PC-9 (cell line): ENCODE measurements around the gene PUM2. TPM values are rescaled to one million over a fixed set of nuclear protein-coding genes. Genes with fewer than 3 reads are reported as not detected.

Experiments
- BruUV-seq: library from RNA; stranded (reverse); fragments of 400-500 nt; replicated peaks from 2 replicates; lab custom pipeline; 2021; lab: Mats Ljungman, UMichigan
- CTCF ChIA-PET: fragments of 300-600 bp; sonication (Branson Sonifier 250); formaldehyde crosslinking; loops from one replicate; lab custom pipeline; 2022; ENCODE audit warnings: antibody characterized with exemption; lab: Charles Lee
- POLR2A ChIA-PET: fragments of 300-600 bp; sonication (Branson Sonifier 250); formaldehyde crosslinking; loops from one replicate; lab custom pipeline; 2022; ENCODE audit warnings: antibody characterized with exemption; ENCODE audit not compliant: unreplicated experiment; lab: Charles Lee
- DNase-seq, 2 experiments: peaks; one replicate each; pipeline versions ENCODE4 v3.0.0 to v3.0.0-alpha.2; 2015 to 2022; ENCODE audit warnings: mixed read lengths in 1 of 2
- H2AFZ ChIP-seq: fragments of 200-600 bp; sonication (generic); 2 replicates; pipeline ENCODE4 v1.8.1; 2017; ENCODE audit warnings: antibody characterized with exemption
- H3F3A ChIP-seq: fragments of 200-600 bp; sonication (generic); 2 replicates; pipeline ENCODE4 v1.8.1; 2017; ENCODE audit warnings: antibody characterized with exemption, mild to moderate bottlenecking, low read depth; ENCODE audit not compliant: insufficient read depth
- H3K27ac ChIP-seq: fragments of 200-600 bp; sonication (generic); 2 replicates; pipeline ENCODE4 v1.6.1; 2016; ENCODE audit warnings: mixed run types
- H3K27me3 ChIP-seq: fragments of 200-600 bp; sonication (generic); 2 replicates; pipeline ENCODE4 v1.6.1; 2016; ENCODE audit warnings: low read depth, mixed run types; ENCODE audit not compliant: insufficient read depth
- H3K36me3 ChIP-seq: fragments of 200-600 bp; sonication (generic); 2 replicates; pipeline ENCODE4 v1.6.1; 2016; ENCODE audit warnings: low read depth, mixed run types
- H3K4me1 ChIP-seq: fragments of 200-600 bp; sonication (generic); replicated peaks from 2 replicates; pipeline ENCODE4 v1.6.1; 2016; ENCODE audit warnings: mixed run types; ENCODE audit not compliant: insufficient read depth
- H3K4me2 ChIP-seq: fragments of 200-600 bp; sonication (generic); 2 replicates; pipeline ENCODE4 v1.6.1; 2017; ENCODE audit warnings: mixed run types
- H3K4me3 ChIP-seq: fragments of 200-600 bp; sonication (generic); 2 replicates; pipeline ENCODE4 v1.6.1; 2016; ENCODE audit warnings: mixed run types
- H3K79me2 ChIP-seq: fragments of 200-600 bp; sonication (generic); 2 replicates; pipeline ENCODE4 v1.6.1; 2017; ENCODE audit warnings: low read depth, mixed run types
- H3K9me2 ChIP-seq: fragments of 200-600 bp; sonication (generic); 2 replicates; pipeline ENCODE4 v1.8.1; 2017; ENCODE audit warnings: mild to moderate bottlenecking; ENCODE audit not compliant: insufficient read depth
- H3K9me3 ChIP-seq: fragments of 200-600 bp; sonication (generic); 2 replicates; pipeline ENCODE4 v1.8.1; 2016; ENCODE audit warnings: low read depth; ENCODE audit not compliant: insufficient read depth
- H4K20me1 ChIP-seq: fragments of 200-600 bp; sonication (generic); 2 replicates; pipeline ENCODE4 v1.8.1; 2017; ENCODE audit not compliant: insufficient read depth
- EZH2 ChIP-seq: fragments of 200-600 bp; sonication (generic); IDR thresholded peaks from 2 replicates; pipeline ENCODE4 v1.8.0; 2017; ENCODE audit warnings: antibody characterized with exemption, low read depth
- intact Hi-C: fragments of 100-400 bp; cut with micrococcal nuclease; formaldehyde crosslinking; loops from one replicate; pipeline ENCODE4 v1.10.0; 2022; ENCODE audit not compliant: unreplicated experiment
- total RNA-seq: library from RNA; stranded (reverse); gene quantifications from 2 replicates; pipeline ENCODE4 v1.2.3, GENCODE V29; 2021
- TF ChIP-seq, protein P1 (sequence below): fragments of 200-600 bp; sonication (generic); conservative IDR thresholded peaks from 2 replicates; pipeline ENCODE4 v1.6.1; 2017; ENCODE audit warnings: mixed run types, antibody characterized with exemption, mild to moderate bottlenecking, moderate library complexity

PUM2 gene
- total RNA-seq, 1 experiment from 2014 or later = 99.3 TPM

GRCh38 chr2:20322527-20323300, 27.9 kb downstream of the PUM2 start:
- Histone ChIP-seq H2AFZ (no peak overlapping the region), H3F3A (peaks cover 44% of the 10 kb centered on the region), H3K4me3 (no peak overlapping the region), H3K4me2 (no peak overlapping the region), H3K9me3 (no peaks in the 10 kb centered on the region), H3K27me3 (no peaks in the 10 kb centered on the region), H3K4me1 (peaks cover 21% of the 10 kb centered on the region), H3K27ac (no peak overlapping the region), H4K20me1 (peaks cover 81% of the 10 kb centered on the region), H3K9me2 (no peaks in the 10 kb centered on the region), H3K79me2 (peaks cover 90% of the 10 kb centered on the region), H3K36me3 (peaks cover 62% of the 10 kb centered on the region)
- TF ChIP-seq, protein P1, sequence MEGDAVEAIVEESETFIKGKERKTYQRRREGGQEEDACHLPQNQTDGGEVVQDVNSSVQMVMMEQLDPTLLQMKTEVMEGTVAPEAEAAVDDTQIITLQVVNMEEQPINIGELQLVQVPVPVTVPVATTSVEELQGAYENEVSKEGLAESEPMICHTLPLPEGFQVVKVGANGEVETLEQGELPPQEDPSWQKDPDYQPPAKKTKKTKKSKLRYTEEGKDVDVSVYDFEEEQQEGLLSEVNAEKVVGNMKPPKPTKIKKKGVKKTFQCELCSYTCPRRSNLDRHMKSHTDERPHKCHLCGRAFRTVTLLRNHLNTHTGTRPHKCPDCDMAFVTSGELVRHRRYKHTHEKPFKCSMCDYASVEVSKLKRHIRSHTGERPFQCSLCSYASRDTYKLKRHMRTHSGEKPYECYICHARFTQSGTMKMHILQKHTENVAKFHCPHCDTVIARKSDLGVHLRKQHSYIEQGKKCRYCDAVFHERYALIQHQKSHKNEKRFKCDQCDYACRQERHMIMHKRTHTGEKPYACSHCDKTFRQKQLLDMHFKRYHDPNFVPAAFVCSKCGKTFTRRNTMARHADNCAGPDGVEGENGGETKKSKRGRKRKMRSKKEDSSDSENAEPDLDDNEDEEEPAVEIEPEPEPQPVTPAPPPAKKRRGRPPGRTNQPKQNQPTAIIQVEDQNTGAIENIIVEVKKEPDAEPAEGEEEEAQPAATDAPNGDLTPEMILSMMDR = no peak
- no peak for DNase-seq
- no TSS peak for BruUV-seq
- CTCF ChIA-PET = interaction anchor here (0.7 kb wide), 1 partner anchor 82 kb away, joined by 9 read pairs; no protein-coding TSS in a partner anchor
- POLR2A ChIA-PET = no interaction called here
- intact Hi-C loops = no loop called here

DNA sequence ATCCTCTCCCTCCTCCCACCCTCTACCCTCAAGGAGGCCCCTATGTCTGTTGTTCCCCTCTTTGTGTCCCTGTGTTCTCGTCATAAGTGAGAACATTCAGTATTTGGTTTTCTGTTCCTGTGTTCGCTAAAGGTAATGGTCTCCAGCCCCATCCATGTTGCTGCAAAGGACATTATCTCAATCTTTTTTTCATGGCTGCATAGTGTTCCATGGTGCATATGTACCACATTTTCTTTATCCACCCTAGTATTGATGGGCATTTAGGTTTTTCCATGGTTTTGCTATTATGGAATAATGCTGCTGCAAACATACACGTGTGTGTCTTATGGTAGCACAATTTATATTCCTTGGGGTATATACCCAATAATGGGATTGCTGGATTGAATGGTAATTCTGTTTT, 33.0 kb downstream of the PUM2 start:
- DNase-seq = no peak
- Histone ChIP-seq H3K4me2 (no peak overlapping the region), H3K27me3 (no peaks in the 10 kb centered on the region), H3K4me1 (no peaks in the 10 kb centered on the region), H3K27ac (no peak overlapping the region), H3K4me3 (no peak overlapping the region), H3K79me2 (peaks cover 76% of the 10 kb centered on the region), H3K9me3 (no peaks in the 10 kb centered on the region), H3F3A (peaks cover 41% of the 10 kb centered on the region), H4K20me1 (peaks cover 67% of the 10 kb centered on the region), H2AFZ (no peak overlapping the region), H3K9me2 (no peaks in the 10 kb centered on the region), H3K36me3 (peaks cover 60% of the 10 kb centered on the region)
- TF ChIP-seq, protein P1 = no peak
- TF ChIP-seq EZH2 = no peak
- intact Hi-C loops = no loop called here
- no TSS peak for BruUV-seq
- ChIA-PET CTCF (interaction anchor here (0.7 kb wide), 1 partner anchor 9 kb away, joined by 4 read pairs; no protein-coding TSS in a partner anchor), POLR2A (no interaction called here)

- peaks cover 62% of the 10 kb centered on the region for H3K36me3 ChIP-seq
- H3K9me3 ChIP-seq = no peaks in the 10 kb centered on the region
- H3F3A ChIP-seq = peaks cover 41% of the 10 kb centered on the region
- ChIA-PET POLR2A (no interaction called here), CTCF (no interaction called here)
- peaks cover 72% of the 10 kb centered on the region for H4K20me1 ChIP-seq
- no peaks in the 10 kb centered on the region for H3K9me2 ChIP-seq
- DNase-seq = no peak
- no peak overlapping the region for H3K27ac ChIP-seq
- H3K79me2 ChIP-seq = peaks cover 73% of the 10 kb centered on the region
- H3K27me3 ChIP-seq = no peaks in the 10 kb centered on the region
- H3K4me2 ChIP-seq = no peak overlapping the region
- no peak overlapping the region for H2AFZ ChIP-seq
- H3K4me3 ChIP-seq = no peak overlapping the region
- H3K4me1 ChIP-seq = no peaks in the 10 kb centered on the region
- intact Hi-C loops = no loop called here
- BruUV-seq = no TSS peak
- TF ChIP-seq, protein P1 = no peak
- TF ChIP-seq EZH2 = no peak
These were observed 33.4 kb downstream of the PUM2 start for GRCh38 chr2:20317197-20317596.
